Measurements from ENCODE around the gene IGF1R. TPM values are rescaled to one million over a fixed set of nuclear protein-coding genes. Genes with fewer than 3 reads are reported as not detected.

Gene IGF1R
- total RNA-seq, 1 experiment from 2014 or later, result 3.8 TPM

- no TSS peak for BruUV-seq (replicated peaks)
- Histone ChIP-seq H3K79me2 (ENCODE audit: low read length) (peaks cover 31% of the 10 kb centered on the region; the same call in 1 of the 2 replicates), H3K9ac (ENCODE audit: low read length) (no peak overlapping the region), H3K27ac (ENCODE audit: low read length) (no peak overlapping the region), H3K9me3 (ENCODE audit: low read length) (no peaks in the 10 kb centered on the region), H3F3A (ENCODE audit: low read length, unreplicated experiment) (no peaks in the 10 kb centered on the region), H3K4me3 (ENCODE audit: low read length) (no peak overlapping the region), H3K27me3 (ENCODE audit: low read length) (no peaks in the 10 kb centered on the region), H3K4me1 (ENCODE audit: insufficient read depth, low read length) (peaks cover 11% of the 10 kb centered on the region), H3K4me2 (ENCODE audit: low read length) (peak overlapping the region; percentile 29; the same call in 1 of the 2 replicates), H3K36me3 (ENCODE audit: low read depth, low read length) (no peaks in the 10 kb centered on the region), H3K9me2 (replicated peaks; ENCODE audit: low read length) (no peaks in the 10 kb centered on the region), H2AFZ (ENCODE audit: low read length) (no peak overlapping the region), H4K20me1 (ENCODE audit: low read length) (no peaks in the 10 kb centered on the region)
- ATAC-seq, result peak; percentile 75
- intact Hi-C loops (cut with micrococcal nuclease), result loop anchor here (2.0 kb wide), 1 partner anchor 42 kb away; no protein-coding TSS in a partner anchor
- ChIA-PET POLR2A (ENCODE audit: unreplicated experiment) (interaction anchor here (0.6 kb wide), 1 partner anchor 17 kb away, joined by 16 read pairs; no protein-coding TSS in a partner anchor), CTCF (interaction anchor here (0.6 kb wide), 1 partner anchor 11 kb away, joined by 3 read pairs; no protein-coding TSS in a partner anchor)
- TF ChIP-seq EZH2 (IDR thresholded peaks at IDR 0.05; ENCODE audit: low read length, unreplicated experiment), result no peak
- TF ChIP-seq EZH2phosphoT487 (IDR thresholded peaks at IDR 0.05; ENCODE audit: borderline replicate concordance, low read length), result no peak
- no peak for TF ChIP-seq CTCF (conservative IDR thresholded peaks at IDR 0.05; ENCODE audit: low read depth, low read length)
- DNase-seq, result peak; percentile 63
Measured at GRCh38 chr15:98684436-98684835, 36.1 kb downstream of the IGF1R start.

GRCh38 chr15:98684995-98685525 lies 36.7 kb downstream of the IGF1R start:
- Histone ChIP-seq H3K4me2 (ENCODE audit: low read length) (no peak overlapping the region), H3K4me1 (ENCODE audit: insufficient read depth, low read length) (peaks cover 11% of the 10 kb centered on the region), H3F3A (ENCODE audit: low read length, unreplicated experiment) (no peaks in the 10 kb centered on the region), H3K9ac (ENCODE audit: low read length) (no peak overlapping the region), H3K79me2 (ENCODE audit: low read length) (peaks cover 31% of the 10 kb centered on the region; the same call in 1 of the 2 replicates), H3K27ac (ENCODE audit: low read length) (no peak overlapping the region), H3K9me3 (ENCODE audit: low read length) (no peaks in the 10 kb centered on the region), H3K27me3 (ENCODE audit: low read length) (no peaks in the 10 kb centered on the region), H3K9me2 (replicated peaks; ENCODE audit: low read length) (no peaks in the 10 kb centered on the region), H4K20me1 (ENCODE audit: low read length) (no peaks in the 10 kb centered on the region), H3K36me3 (ENCODE audit: low read depth, low read length) (no peaks in the 10 kb centered on the region), H2AFZ (ENCODE audit: low read length) (no peak overlapping the region), H3K4me3 (ENCODE audit: low read length) (no peak overlapping the region)
- ATAC-seq (no peak), DNase-seq (no peak)
- no TSS peak for BruUV-seq (replicated peaks)
- CTCF ChIA-PET, result interaction anchor here (0.6 kb wide), 1 partner anchor 11 kb away, joined by 3 read pairs; no protein-coding TSS in a partner anchor
- intact Hi-C loops (cut with micrococcal nuclease), result loop anchor here (2.0 kb wide), 1 partner anchor 42 kb away; no protein-coding TSS in a partner anchor
- POLR2A ChIA-PET (ENCODE audit: unreplicated experiment), result no interaction called here
- TF ChIP-seq EZH2phosphoT487 (IDR thresholded peaks at IDR 0.05; ENCODE audit: borderline replicate concordance, low read length), result no peak
- no peak for TF ChIP-seq EZH2 (IDR thresholded peaks at IDR 0.05; ENCODE audit: low read length, unreplicated experiment)
- TF ChIP-seq CTCF (conservative IDR thresholded peaks at IDR 0.05; ENCODE audit: low read depth, low read length), result no peak

GRCh38 chr15:98686983-98687382 lies 38.6 kb downstream of the IGF1R start:
- no peak overlapping the region for H3K27ac ChIP-seq (ENCODE audit: low read length)
- no peak overlapping the region for H3K4me2 ChIP-seq (ENCODE audit: low read length)
- intact Hi-C loops (cut with micrococcal nuclease), result no loop called here
- no peaks in the 10 kb centered on the region for H4K20me1 ChIP-seq (ENCODE audit: low read length)
- no peaks in the 10 kb centered on the region for H3K9me3 ChIP-seq (ENCODE audit: low read length)
- no peak overlapping the region for H2AFZ ChIP-seq (ENCODE audit: low read length)
- H3K27me3 ChIP-seq (ENCODE audit: low read length), result no peaks in the 10 kb centered on the region
- no peaks in the 10 kb centered on the region for H3F3A ChIP-seq (ENCODE audit: low read length, unreplicated experiment)
- H3K4me3 ChIP-seq (ENCODE audit: low read length), result no peak overlapping the region
- H3K36me3 ChIP-seq (ENCODE audit: low read depth, low read length), result no peaks in the 10 kb centered on the region
- H3K9ac ChIP-seq (ENCODE audit: low read length), result no peak overlapping the region
- H3K4me1 ChIP-seq (ENCODE audit: insufficient read depth, low read length), result peaks cover 11% of the 10 kb centered on the region
- H3K9me2 ChIP-seq (replicated peaks; ENCODE audit: low read length), result no peaks in the 10 kb centered on the region
- POLR2A ChIA-PET (ENCODE audit: unreplicated experiment), result no interaction called here
- BruUV-seq (replicated peaks), result no TSS peak
- H3K79me2 ChIP-seq (ENCODE audit: low read length), result peaks cover 27% of the 10 kb centered on the region; the same call in 1 of the 2 replicates
- CTCF ChIA-PET, result no interaction called here
- TF ChIP-seq EZH2 (IDR thresholded peaks at IDR 0.05; ENCODE audit: low read length, unreplicated experiment) (no peak), EZH2phosphoT487 (IDR thresholded peaks at IDR 0.05; ENCODE audit: borderline replicate concordance, low read length) (no peak), CTCF (conservative IDR thresholded peaks at IDR 0.05; ENCODE audit: low read depth, low read length) (no peak)
- ATAC-seq (no peak), DNase-seq (no peak)
